ENCODE measurements around the gene GRIK2. TPM values are rescaled to one million over a fixed set of nuclear protein-coding genes. Genes with fewer than 3 reads are reported as not detected.

Gene GRIK2
- total RNA-seq, 1 donor from 2014 or later, result 3.7 TPM

- H3K27ac ChIP-seq (ENCODE audit: low read depth, low read length), result no peak overlapping the region
- H3K9me3 ChIP-seq (ENCODE audit: control insufficient read depth in 3 of 3, low read length in 3 of 3), result no peaks in the 10 kb centered on the region
- H3K27me3 ChIP-seq (ENCODE audit: control insufficient read depth in 3 of 3, insufficient read depth in 3 of 3, low read length in 3 of 3), result no peaks in the 10 kb centered on the region
- H3K4me3 ChIP-seq (ENCODE audit: low read length in 3 of 3), result no peak overlapping the region
- H3K36me3 ChIP-seq (ENCODE audit: control insufficient read depth in 3 of 3, insufficient read depth in 3 of 3, low read length in 3 of 3), result no peaks in the 10 kb centered on the region
- no peak overlapping the region for H3K9ac ChIP-seq (ENCODE audit: low read depth in 1 of 3, low read length in 3 of 3)
- no peaks in the 10 kb centered on the region for H3K4me1 ChIP-seq (ENCODE audit: control insufficient read depth in 3 of 3, insufficient read depth in 3 of 3, low read length in 3 of 3)
These were observed 518.8 kb downstream of the GRIK2 start for GRCh38 chr6:101912311-101912710.

DNA sequence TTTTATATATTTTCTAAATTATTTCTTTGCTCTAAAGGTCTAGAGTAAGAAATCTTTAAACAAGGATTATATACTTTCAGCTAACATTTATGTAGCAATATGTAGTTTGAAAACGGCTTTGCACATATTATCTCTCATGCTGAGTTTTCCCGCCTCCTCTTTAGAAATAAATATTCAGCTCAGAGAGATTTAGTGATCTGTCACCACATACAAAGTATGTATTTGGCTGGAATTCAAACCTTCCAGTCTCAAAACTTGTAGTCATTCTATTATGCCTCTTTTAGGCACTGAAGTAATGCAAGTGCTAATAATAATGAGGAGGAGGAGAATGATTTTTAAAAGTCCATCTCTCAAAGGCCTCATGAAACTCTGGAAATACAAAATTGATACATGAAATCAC, 525.0 kb downstream of the GRIK2 start:
- Histone ChIP-seq H3K27ac (ENCODE audit: low read depth, low read length) (no peak overlapping the region), H3K27me3 (ENCODE audit: control insufficient read depth in 3 of 3, insufficient read depth in 3 of 3, low read length in 3 of 3) (no peaks in the 10 kb centered on the region), H3K4me1 (ENCODE audit: control insufficient read depth in 3 of 3, insufficient read depth in 3 of 3, low read length in 3 of 3) (no peaks in the 10 kb centered on the region), H3K9ac (ENCODE audit: low read depth in 1 of 3, low read length in 3 of 3) (no peak overlapping the region), H3K9me3 (ENCODE audit: control insufficient read depth in 3 of 3, low read length in 3 of 3) (no peaks in the 10 kb centered on the region), H3K4me3 (ENCODE audit: low read length in 3 of 3) (no peak overlapping the region), H3K36me3 (ENCODE audit: control insufficient read depth in 3 of 3, insufficient read depth in 3 of 3, low read length in 3 of 3) (no peaks in the 10 kb centered on the region)

GRCh38 chr6:101921829-101922450, 528.4 kb downstream of the GRIK2 start:
- Histone ChIP-seq H3K4me3 (ENCODE audit: low read length in 3 of 3) (no peak overlapping the region), H3K4me1 (ENCODE audit: control insufficient read depth in 3 of 3, insufficient read depth in 3 of 3, low read length in 3 of 3) (no peaks in the 10 kb centered on the region), H3K36me3 (ENCODE audit: control insufficient read depth in 3 of 3, insufficient read depth in 3 of 3, low read length in 3 of 3) (no peaks in the 10 kb centered on the region), H3K27ac (ENCODE audit: low read depth, low read length) (no peak overlapping the region), H3K27me3 (ENCODE audit: control insufficient read depth in 3 of 3, insufficient read depth in 3 of 3, low read length in 3 of 3) (no peaks in the 10 kb centered on the region), H3K9me3 (ENCODE audit: control insufficient read depth in 3 of 3, low read length in 3 of 3) (no peaks in the 10 kb centered on the region), H3K9ac (ENCODE audit: low read depth in 1 of 3, low read length in 3 of 3) (no peak overlapping the region)

DNA sequence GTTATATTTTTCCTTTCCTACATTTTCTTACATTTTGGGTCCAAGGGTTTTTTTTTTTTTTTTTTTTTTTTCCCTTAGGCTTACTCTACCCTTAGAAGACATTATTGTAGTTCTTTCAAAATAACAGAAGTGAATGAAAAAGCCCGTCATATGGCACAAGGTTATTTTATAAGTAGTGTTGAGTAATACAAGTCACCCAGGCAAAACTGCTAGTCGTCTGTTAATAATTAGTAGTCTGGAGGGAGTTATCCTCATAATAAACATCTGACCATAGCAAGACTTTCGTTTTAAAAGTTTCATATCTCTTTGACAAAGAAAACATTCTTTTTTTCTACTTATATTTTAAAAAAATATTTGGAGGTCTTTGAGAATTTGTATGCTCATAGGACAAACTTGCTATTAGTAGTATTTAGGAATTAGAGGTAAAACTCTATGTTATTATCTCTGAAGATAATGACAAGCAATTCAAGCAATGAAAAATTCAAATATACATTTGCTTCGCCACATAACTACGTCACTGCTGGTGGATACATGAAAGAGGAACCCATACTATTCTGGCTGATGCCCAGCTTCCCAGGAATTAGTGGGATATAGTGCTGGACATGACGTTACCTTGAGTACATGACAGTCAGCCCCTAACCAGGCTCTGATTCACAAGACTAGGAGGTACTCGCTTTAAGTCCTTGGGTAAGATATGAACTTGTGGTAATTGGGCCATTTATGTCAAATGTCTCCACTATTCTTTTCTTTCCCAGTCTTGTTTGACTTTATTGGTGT, 532.8 kb downstream of the GRIK2 start:
- Histone ChIP-seq H3K27ac (ENCODE audit: low read depth, low read length) (no peak overlapping the region), H3K4me1 (ENCODE audit: control insufficient read depth in 3 of 3, insufficient read depth in 3 of 3, low read length in 3 of 3) (no peaks in the 10 kb centered on the region), H3K9ac (ENCODE audit: low read depth in 1 of 3, low read length in 3 of 3) (no peak overlapping the region), H3K36me3 (ENCODE audit: control insufficient read depth in 3 of 3, insufficient read depth in 3 of 3, low read length in 3 of 3) (no peaks in the 10 kb centered on the region), H3K9me3 (ENCODE audit: control insufficient read depth in 3 of 3, low read length in 3 of 3) (no peaks in the 10 kb centered on the region), H3K4me3 (ENCODE audit: low read length in 3 of 3) (no peak overlapping the region), H3K27me3 (ENCODE audit: control insufficient read depth in 3 of 3, insufficient read depth in 3 of 3, low read length in 3 of 3) (no peaks in the 10 kb centered on the region)

GRCh38 chr6:101931766-101932165, 538.3 kb downstream of the GRIK2 start:
- Histone ChIP-seq H3K9me3 (ENCODE audit: control insufficient read depth in 3 of 3, low read length in 3 of 3) (no peaks in the 10 kb centered on the region), H3K27me3 (ENCODE audit: control insufficient read depth in 3 of 3, insufficient read depth in 3 of 3, low read length in 3 of 3) (no peaks in the 10 kb centered on the region), H3K4me3 (ENCODE audit: low read length in 3 of 3) (no peak overlapping the region), H3K9ac (ENCODE audit: low read depth in 1 of 3, low read length in 3 of 3) (no peak overlapping the region), H3K4me1 (ENCODE audit: control insufficient read depth in 3 of 3, insufficient read depth in 3 of 3, low read length in 3 of 3) (no peaks in the 10 kb centered on the region), H3K36me3 (ENCODE audit: control insufficient read depth in 3 of 3, insufficient read depth in 3 of 3, low read length in 3 of 3) (no peaks in the 10 kb centered on the region), H3K27ac (ENCODE audit: low read depth, low read length) (no peak overlapping the region)

- Histone ChIP-seq H3K9ac (ENCODE audit: low read depth in 1 of 3, low read length in 3 of 3) (no peak overlapping the region), H3K27me3 (ENCODE audit: control insufficient read depth in 3 of 3, insufficient read depth in 3 of 3, low read length in 3 of 3) (no peaks in the 10 kb centered on the region), H3K36me3 (ENCODE audit: control insufficient read depth in 3 of 3, insufficient read depth in 3 of 3, low read length in 3 of 3) (no peaks in the 10 kb centered on the region), H3K9me3 (ENCODE audit: control insufficient read depth in 3 of 3, low read length in 3 of 3) (no peaks in the 10 kb centered on the region), H3K4me3 (ENCODE audit: low read length in 3 of 3) (no peak overlapping the region), H3K27ac (ENCODE audit: low read depth, low read length) (no peak overlapping the region), H3K4me1 (ENCODE audit: control insufficient read depth in 3 of 3, insufficient read depth in 3 of 3, low read length in 3 of 3) (no peaks in the 10 kb centered on the region)
These were observed 539.2 kb downstream of the GRIK2 start for GRCh38 chr6:101932704-101933103.

GRCh38 chr6:101935732-101936131, 542.2 kb downstream of the GRIK2 start:
- H3K4me1 ChIP-seq (ENCODE audit: control insufficient read depth in 3 of 3, insufficient read depth in 3 of 3, low read length in 3 of 3), result no peaks in the 10 kb centered on the region
- no peak overlapping the region for H3K4me3 ChIP-seq (ENCODE audit: low read length in 3 of 3)
- H3K27ac ChIP-seq (ENCODE audit: low read depth, low read length), result no peak overlapping the region
- H3K9ac ChIP-seq (ENCODE audit: low read depth in 1 of 3, low read length in 3 of 3), result no peak overlapping the region
- no peaks in the 10 kb centered on the region for H3K36me3 ChIP-seq (ENCODE audit: control insufficient read depth in 3 of 3, insufficient read depth in 3 of 3, low read length in 3 of 3)
- H3K9me3 ChIP-seq (ENCODE audit: control insufficient read depth in 3 of 3, low read length in 3 of 3), result no peaks in the 10 kb centered on the region
- H3K27me3 ChIP-seq (ENCODE audit: control insufficient read depth in 3 of 3, insufficient read depth in 3 of 3, low read length in 3 of 3), result no peaks in the 10 kb centered on the region

DNA sequence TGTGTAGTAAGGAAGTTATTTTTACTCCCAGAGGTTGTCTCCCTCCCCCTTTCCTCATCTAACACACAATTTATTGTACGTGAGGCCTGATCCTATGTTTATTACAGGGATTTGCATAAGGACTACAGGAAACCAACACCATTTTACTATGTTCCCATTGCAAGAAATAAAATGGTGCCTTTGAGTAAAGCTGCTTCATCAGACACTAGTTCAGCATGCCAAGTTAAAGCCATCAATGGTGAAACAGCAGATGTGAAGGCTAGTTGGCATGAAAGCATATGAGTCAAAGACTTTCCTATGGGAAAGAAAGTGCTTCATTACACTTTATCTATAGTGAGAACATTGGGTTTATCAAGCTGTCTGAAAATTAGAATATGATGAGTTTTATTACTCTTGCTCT, 543.0 kb downstream of the GRIK2 start:
- Histone ChIP-seq H3K27me3 (ENCODE audit: control insufficient read depth in 3 of 3, insufficient read depth in 3 of 3, low read length in 3 of 3) (no peaks in the 10 kb centered on the region), H3K9ac (ENCODE audit: low read depth in 1 of 3, low read length in 3 of 3) (no peak overlapping the region), H3K4me1 (ENCODE audit: control insufficient read depth in 3 of 3, insufficient read depth in 3 of 3, low read length in 3 of 3) (no peaks in the 10 kb centered on the region), H3K27ac (ENCODE audit: low read depth, low read length) (no peak overlapping the region), H3K36me3 (ENCODE audit: control insufficient read depth in 3 of 3, insufficient read depth in 3 of 3, low read length in 3 of 3) (no peaks in the 10 kb centered on the region), H3K4me3 (ENCODE audit: low read length in 3 of 3) (no peak overlapping the region), H3K9me3 (ENCODE audit: control insufficient read depth in 3 of 3, low read length in 3 of 3) (no peaks in the 10 kb centered on the region)

DNA sequence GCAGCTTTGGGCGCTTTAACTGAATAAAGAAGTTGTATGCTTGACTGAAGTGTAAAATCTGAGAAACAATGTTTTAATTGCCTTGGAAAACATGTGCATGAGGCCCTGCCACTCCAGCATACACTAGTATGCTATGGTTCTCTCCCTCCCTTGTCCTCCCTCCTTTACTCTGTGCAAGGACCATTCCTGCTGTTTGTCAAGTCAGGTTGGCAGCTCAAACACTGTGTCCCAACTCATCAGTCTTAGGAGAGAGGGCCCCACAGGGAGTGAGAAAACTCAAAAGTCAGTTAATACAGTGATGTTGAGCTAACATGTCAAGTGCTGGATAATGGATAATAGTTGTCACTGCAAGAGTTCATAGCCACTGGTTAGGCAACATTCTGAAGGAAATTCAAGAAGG, 543.6 kb downstream of the GRIK2 start:
- no peaks in the 10 kb centered on the region for H3K4me1 ChIP-seq (ENCODE audit: control insufficient read depth in 3 of 3, insufficient read depth in 3 of 3, low read length in 3 of 3)
- no peak overlapping the region for H3K27ac ChIP-seq (ENCODE audit: low read depth, low read length)
- no peaks in the 10 kb centered on the region for H3K27me3 ChIP-seq (ENCODE audit: control insufficient read depth in 3 of 3, insufficient read depth in 3 of 3, low read length in 3 of 3)
- H3K9me3 ChIP-seq (ENCODE audit: control insufficient read depth in 3 of 3, low read length in 3 of 3), result no peaks in the 10 kb centered on the region
- no peak overlapping the region for H3K4me3 ChIP-seq (ENCODE audit: low read length in 3 of 3)
- no peaks in the 10 kb centered on the region for H3K36me3 ChIP-seq (ENCODE audit: control insufficient read depth in 3 of 3, insufficient read depth in 3 of 3, low read length in 3 of 3)
- no peak overlapping the region for H3K9ac ChIP-seq (ENCODE audit: low read depth in 1 of 3, low read length in 3 of 3)

DNA sequence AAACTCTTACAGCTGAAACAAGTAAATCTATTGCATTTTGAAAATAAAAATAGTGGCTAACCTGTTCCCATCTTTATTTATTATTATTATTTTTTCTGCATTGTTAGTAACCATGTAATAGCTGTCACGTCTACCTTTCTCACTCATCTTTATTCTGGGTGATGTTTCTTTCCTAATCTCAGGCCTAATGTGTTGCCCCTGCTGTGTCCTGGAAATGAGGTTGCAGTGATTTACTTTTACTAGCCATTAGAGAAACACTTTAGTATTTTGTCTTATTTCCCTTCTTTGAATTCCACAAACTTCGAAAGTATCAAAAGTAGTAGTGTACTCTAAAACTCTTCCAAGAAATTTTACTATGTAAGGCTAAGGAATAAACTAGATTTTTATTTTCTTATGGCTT, 546.9 kb downstream of the GRIK2 start:
- Histone ChIP-seq H3K36me3 (ENCODE audit: control insufficient read depth in 3 of 3, insufficient read depth in 3 of 3, low read length in 3 of 3) (no peaks in the 10 kb centered on the region), H3K9me3 (ENCODE audit: control insufficient read depth in 3 of 3, low read length in 3 of 3) (no peaks in the 10 kb centered on the region), H3K27me3 (ENCODE audit: control insufficient read depth in 3 of 3, insufficient read depth in 3 of 3, low read length in 3 of 3) (no peaks in the 10 kb centered on the region), H3K4me1 (ENCODE audit: control insufficient read depth in 3 of 3, insufficient read depth in 3 of 3, low read length in 3 of 3) (no peaks in the 10 kb centered on the region), H3K4me3 (ENCODE audit: low read length in 3 of 3) (no peak overlapping the region), H3K9ac (ENCODE audit: low read depth in 1 of 3, low read length in 3 of 3) (no peak overlapping the region), H3K27ac (ENCODE audit: low read depth, low read length) (no peak overlapping the region)

Measured in skeletal muscle tissue (tissue), 4 donors.